GM23338 (cell line): ENCODE results near the gene TJP2. TPM values are rescaled to one million over a fixed set of nuclear protein-coding genes. Genes with fewer than 3 reads are reported as not detected.

Source experiments
- ATAC-seq: fragments of 200-7000 bp; cut with Tn5 transposase; 3 replicates; pipeline ENCODE4 v1.9.1; 2020
- DNase-seq: peaks from one replicate; pipeline ENCODE4 v3.0.0-alpha.2; 2015; ENCODE audit warnings: low spot score
- H2AFZ ChIP-seq: fragments of 200-600 bp; sonication (generic); 2 replicates; pipeline ENCODE4 v1.8.0; 2016; ENCODE audit warnings: antibody characterized with exemption, mild to moderate bottlenecking, moderate library complexity
- H3F3A ChIP-seq: fragments of 200-600 bp; sonication (generic); replicated peaks from 2 replicates; pipeline ENCODE4 v1.8.0; 2017; ENCODE audit warnings: antibody characterized with exemption, mixed run types, low read depth
- H3K27ac ChIP-seq: fragments of 200-600 bp; sonication (generic); 2 replicates; pipeline ENCODE4 v1.6.1; 2016; ENCODE audit warnings: low read depth
- H3K27me3 ChIP-seq: fragments of 200-600 bp; sonication (generic); 2 replicates; pipeline ENCODE4 v1.8.0; 2016; ENCODE audit warnings: mild to moderate bottlenecking, mixed run types, moderate library complexity; ENCODE audit not compliant: insufficient read depth
- H3K36me3 ChIP-seq: fragments of 200-600 bp; sonication (generic); 2 replicates; pipeline ENCODE4 v1.8.0; 2016; ENCODE audit warnings: mild to moderate bottlenecking; ENCODE audit not compliant: insufficient read depth
- H3K4me1 ChIP-seq: fragments of 200-600 bp; sonication (generic); 2 replicates; pipeline ENCODE4 v1.8.0; 2016; ENCODE audit warnings: mild to moderate bottlenecking, moderate library complexity; ENCODE audit not compliant: insufficient read depth
- H3K4me2 ChIP-seq: fragments of 200-600 bp; sonication (generic); 2 replicates; pipeline ENCODE4 v1.7.1; 2017; ENCODE audit warnings: mixed run types
- H3K4me3 ChIP-seq: fragments of 200-600 bp; sonication (generic); 2 replicates; pipeline ENCODE4 v1.6.1; 2016; ENCODE audit warnings: mixed run types
- H3K79me2 ChIP-seq: fragments of 200-600 bp; sonication (generic); replicated peaks from 2 replicates; pipeline ENCODE4 v1.8.0; 2017; ENCODE audit warnings: mild to moderate bottlenecking; ENCODE audit not compliant: insufficient read depth
- H3K9me2 ChIP-seq: fragments of 200-600 bp; sonication (generic); 2 replicates; pipeline ENCODE4 v1.8.0; 2017; ENCODE audit not compliant: insufficient read depth
- H4K20me1 ChIP-seq: fragments of 200-600 bp; sonication (generic); replicated peaks from 2 replicates; pipeline ENCODE4 v1.8.0; 2017; ENCODE audit warnings: mild to moderate bottlenecking; ENCODE audit not compliant: insufficient read depth
- H3K27ac Mint-ChIP-seq: 2 replicates; pipeline ENCODE4 v1.8.0; 2020; ENCODE audit warnings: inconsistent platforms, mild to moderate bottlenecking, moderate library complexity, mixed read lengths
- H3K27me3 Mint-ChIP-seq: 3 replicates; pipeline ENCODE4 v1.8.0; 2022; ENCODE audit warnings: low read depth, mild to moderate bottlenecking, moderate library complexity, mixed read lengths, inconsistent platforms; ENCODE audit not compliant: insufficient read depth, poor library complexity
- H3K36me3 Mint-ChIP-seq: 3 replicates; pipeline ENCODE4 v1.8.0; 2021; ENCODE audit warnings: low read depth, mild to moderate bottlenecking, inconsistent platforms, moderate library complexity, mixed read lengths
- H3K4me1 Mint-ChIP-seq: 3 replicates; pipeline ENCODE4 v1.8.0; 2020; ENCODE audit warnings: mild to moderate bottlenecking, inconsistent platforms, mixed read lengths
- H3K4me3 Mint-ChIP-seq: 3 replicates; pipeline ENCODE4 v1.8.0; 2021; ENCODE audit warnings: moderate library complexity, mild to moderate bottlenecking, inconsistent platforms, mixed read lengths
- H3K9me3 Mint-ChIP-seq: 3 replicates; pipeline ENCODE4 v1.8.0; 2020; ENCODE audit warnings: moderate library complexity, mild to moderate bottlenecking, inconsistent platforms, mixed read lengths
- CREB1 ChIP-seq: fragments of 250-450 bp; sonication (Bioruptor Pico); IDR thresholded peaks from 2 replicates; pipeline ENCODE4 v1.5.0; 2020; ENCODE audit warnings: low read depth, mild to moderate bottlenecking, moderate library complexity
- EZH2phosphoT487 ChIP-seq: fragments of 200-600 bp; sonication (generic); IDR thresholded peaks from one replicate; pipeline ENCODE4 v1.8.1; 2018; ENCODE audit warnings: antibody characterized with exemption; ENCODE audit not compliant: unreplicated experiment
- JUNB ChIP-seq: IDR thresholded peaks from one replicate; pipeline ENCODE4 v1.6.1; 2016; ENCODE audit warnings: antibody characterized with exemption; ENCODE audit not compliant: unreplicated experiment
- ZNF114 ChIP-seq: fragments of 250-450 bp; sonication (Bioruptor Pico); IDR thresholded peaks from 2 replicates; pipeline ENCODE4 v1.5.0; 2020; ENCODE audit warnings: mild to moderate bottlenecking, moderate library complexity
- ZNF331 ChIP-seq: fragments of 250-450 bp; sonication (Bioruptor Pico); IDR thresholded peaks from 2 replicates; pipeline ENCODE4 v1.5.0; 2020; ENCODE audit warnings: low read depth, mild to moderate bottlenecking, moderate library complexity
- ZNF462 ChIP-seq: fragments of 250-450 bp; sonication (Bioruptor Pico); IDR thresholded peaks from 2 replicates; pipeline ENCODE4 v1.5.0; 2020; ENCODE audit warnings: mild to moderate bottlenecking, moderate library complexity
- polyA plus RNA-seq: library from polyadenylated mRNA; unstranded; fragments of >200 nt; fragmentation: Nextera tagmentation; extraction: Ambion mirVana; gene quantifications from 2 replicates; pipeline ENCODE4 v1.2.1, GENCODE V29; 2016
- total RNA-seq: library from RNA; depleted of rRNA; stranded (reverse); fragments of >200 nt; shearing (Covaris generic); gene quantifications from 2 replicates; pipeline ENCODE4 v1.2.3, GENCODE V29; 2014
- TF ChIP-seq, protein P1 (sequence below), 2 experiments: fragments of 200-600 bp in 1 of 2; sonication (generic) in 1 of 2; conservative IDR thresholded peaks; 2 replicates each; pipeline versions ENCODE4 v1.5.1 to v1.6.1; 2016 to 2017; ENCODE audit warnings: antibody characterized with exemption in 2 of 2, low read depth in 2 of 2, mild to moderate bottlenecking in 2 of 2, moderate library complexity in 1 of 2

Gene TJP2
- total and polyA plus RNA-seq, 2 experiments from 2014 or later, result 37.6 to 234 TPM

GRCh38 chr9:69308206-69308931 is 134.3 kb downstream of the TJP2 start (continued):
- no peak for TF ChIP-seq ZNF462 (CRISPR knock-in tag)
- TF ChIP-seq, protein P1, sequence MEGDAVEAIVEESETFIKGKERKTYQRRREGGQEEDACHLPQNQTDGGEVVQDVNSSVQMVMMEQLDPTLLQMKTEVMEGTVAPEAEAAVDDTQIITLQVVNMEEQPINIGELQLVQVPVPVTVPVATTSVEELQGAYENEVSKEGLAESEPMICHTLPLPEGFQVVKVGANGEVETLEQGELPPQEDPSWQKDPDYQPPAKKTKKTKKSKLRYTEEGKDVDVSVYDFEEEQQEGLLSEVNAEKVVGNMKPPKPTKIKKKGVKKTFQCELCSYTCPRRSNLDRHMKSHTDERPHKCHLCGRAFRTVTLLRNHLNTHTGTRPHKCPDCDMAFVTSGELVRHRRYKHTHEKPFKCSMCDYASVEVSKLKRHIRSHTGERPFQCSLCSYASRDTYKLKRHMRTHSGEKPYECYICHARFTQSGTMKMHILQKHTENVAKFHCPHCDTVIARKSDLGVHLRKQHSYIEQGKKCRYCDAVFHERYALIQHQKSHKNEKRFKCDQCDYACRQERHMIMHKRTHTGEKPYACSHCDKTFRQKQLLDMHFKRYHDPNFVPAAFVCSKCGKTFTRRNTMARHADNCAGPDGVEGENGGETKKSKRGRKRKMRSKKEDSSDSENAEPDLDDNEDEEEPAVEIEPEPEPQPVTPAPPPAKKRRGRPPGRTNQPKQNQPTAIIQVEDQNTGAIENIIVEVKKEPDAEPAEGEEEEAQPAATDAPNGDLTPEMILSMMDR (conservative IDR thresholded peaks at IDR 0.05; ENCODE audit: low read depth in 2 of 2), result no peak

DNA sequence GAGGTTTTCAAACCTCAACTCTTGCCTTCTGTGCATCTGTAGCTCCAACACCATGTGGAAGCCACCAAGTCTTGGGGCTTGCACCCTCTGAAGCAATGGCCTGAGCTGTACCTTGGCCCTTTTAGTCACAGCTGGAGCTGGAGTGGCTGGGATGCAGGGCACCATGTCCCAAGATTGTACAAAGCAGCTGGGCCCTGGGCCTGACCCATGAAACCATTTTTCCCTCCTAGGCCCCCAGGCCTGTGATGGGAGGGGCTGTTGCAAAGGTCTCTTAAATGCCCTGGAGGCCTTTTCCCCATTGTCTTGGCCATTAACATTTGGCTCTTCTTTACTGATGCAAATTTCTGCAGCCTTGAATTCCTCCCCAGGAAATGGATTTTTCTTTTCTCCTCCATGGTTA is 139.1 kb downstream of the TJP2 start:
- Mint-ChIP-seq H3K9me3 (peaks cover 67% of the 10 kb centered on the region), H3K4me3 (no peak overlapping the region), H3K4me1 (peaks cover 10% of the 10 kb centered on the region), H3K27me3 (peaks cover 4% of the 10 kb centered on the region), H3K27ac (no peak overlapping the region), H3K36me3 (peaks cover 52% of the 10 kb centered on the region)
- Histone ChIP-seq H3K4me3 (no peak overlapping the region), H3K27me3 (no peaks in the 10 kb centered on the region), H3K79me2 (no peaks in the 10 kb centered on the region), H3K4me2 (no peak overlapping the region), H3F3A (peaks cover 4% of the 10 kb centered on the region; the same call in 1 of the 2 replicates), H3K4me1 (peaks cover under 1% of the 10 kb centered on the region; the same call in 1 of the 2 replicates), H3K27ac (no peak overlapping the region), H2AFZ (no peak overlapping the region), H3K36me3 (0 out of 2 replicates have a peak, but pooled peaks cover 19% of the 10 kb centered on the region), H4K20me1 (no peaks in the 10 kb centered on the region), H3K9me2 (peaks cover 6% of the 10 kb centered on the region; the same call in 1 of the 2 replicates)
- TF ChIP-seq JUNB, result no peak
- no peak for TF ChIP-seq ZNF331 (CRISPR knock-in tag)
- TF ChIP-seq CREB1 (CRISPR knock-in tag), result no peak
- no peak for TF ChIP-seq EZH2phosphoT487
- TF ChIP-seq ZNF114 (CRISPR knock-in tag), result no peak
- ATAC-seq (no peak), DNase-seq (peak; percentile 49)
